CD4-positive, alpha-beta T cell treated with Interleukin-6 at 100 ng/mL for 8 hours (primary cell): ENCODE measurements around the gene GCN1.

Experiments used
- DNase-seq: peaks from one replicate; pipeline ENCODE4 v3.0.0-alpha.2; 2020; ENCODE audit warnings: mixed read lengths, low spot score

The GCN1 gene

GRCh38 chr12:120228291-120229070 is 34.0 kb upstream of the GCN1 start:
- DNase-seq = peak; percentile 87

- no peak for DNase-seq
Observed at GRCh38 chr12:120228041-120228290, 33.5 kb upstream of the GCN1 start.

GRCh38 chr12:120227233-120228040 is 32.9 kb upstream of the GCN1 start:
- no peak for DNase-seq

- no peak for DNase-seq
Observed at GRCh38 chr12:120225852-120226640, 31.5 kb upstream of the GCN1 start.

GRCh38 chr12:120225200-120225558 is 30.7 kb upstream of the GCN1 start:
- no peak for DNase-seq

GRCh38 chr12:120224304-120225199 is 30.0 kb upstream of the GCN1 start:
- no peak for DNase-seq

GRCh38 chr12:120223458-120224303 is 29.2 kb upstream of the GCN1 start:
- DNase-seq = no peak

- no peak for DNase-seq
Observed at GRCh38 chr12:120222288-120222832, 27.8 kb upstream of the GCN1 start.

GRCh38 chr12:120221576-120221900 is 27.0 kb upstream of the GCN1 start:
- no peak for DNase-seq

- no peak for DNase-seq
Observed at GRCh38 chr12:120220838-120221575, 26.5 kb upstream of the GCN1 start.

GRCh38 chr12:120218680-120219606 is 24.4 kb upstream of the GCN1 start:
- no peak for DNase-seq

- DNase-seq = no peak
Observed at GRCh38 chr12:120216742-120217605, 22.5 kb upstream of the GCN1 start.

- DNase-seq = no peak
Observed at GRCh38 chr12:120215766-120216735, 21.5 kb upstream of the GCN1 start.

- DNase-seq = no peak
Observed at GRCh38 chr12:120215357-120215735, 20.8 kb upstream of the GCN1 start.

GRCh38 chr12:120214626-120215356 is 20.3 kb upstream of the GCN1 start:
- no peak for DNase-seq

- DNase-seq = no peak
Observed at GRCh38 chr12:120213758-120214157, 19.2 kb upstream of the GCN1 start.
